ENCODE measurements around the gene DST.

DST gene

DNA sequence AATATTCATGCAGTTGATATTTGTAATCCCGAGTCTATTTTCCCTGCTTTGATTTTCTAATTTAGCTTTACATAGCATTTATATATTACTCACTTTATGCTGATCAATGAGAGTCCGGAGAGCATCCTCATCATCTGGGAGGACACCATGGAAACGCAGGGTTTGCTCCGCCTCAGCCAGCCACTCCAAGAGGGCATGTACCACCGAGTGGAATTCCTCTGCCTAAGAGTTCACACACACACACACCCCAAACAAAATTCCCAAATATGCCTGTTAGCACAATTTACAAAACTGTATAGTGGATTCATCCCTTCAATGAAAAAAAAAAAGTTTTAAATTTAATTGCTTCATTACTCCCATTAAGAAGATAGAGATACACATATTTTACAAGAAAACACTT lies 160.7 kb downstream of the DST start:
- no peak for DNase-seq (ENCODE audit: low read depth)

DNA sequence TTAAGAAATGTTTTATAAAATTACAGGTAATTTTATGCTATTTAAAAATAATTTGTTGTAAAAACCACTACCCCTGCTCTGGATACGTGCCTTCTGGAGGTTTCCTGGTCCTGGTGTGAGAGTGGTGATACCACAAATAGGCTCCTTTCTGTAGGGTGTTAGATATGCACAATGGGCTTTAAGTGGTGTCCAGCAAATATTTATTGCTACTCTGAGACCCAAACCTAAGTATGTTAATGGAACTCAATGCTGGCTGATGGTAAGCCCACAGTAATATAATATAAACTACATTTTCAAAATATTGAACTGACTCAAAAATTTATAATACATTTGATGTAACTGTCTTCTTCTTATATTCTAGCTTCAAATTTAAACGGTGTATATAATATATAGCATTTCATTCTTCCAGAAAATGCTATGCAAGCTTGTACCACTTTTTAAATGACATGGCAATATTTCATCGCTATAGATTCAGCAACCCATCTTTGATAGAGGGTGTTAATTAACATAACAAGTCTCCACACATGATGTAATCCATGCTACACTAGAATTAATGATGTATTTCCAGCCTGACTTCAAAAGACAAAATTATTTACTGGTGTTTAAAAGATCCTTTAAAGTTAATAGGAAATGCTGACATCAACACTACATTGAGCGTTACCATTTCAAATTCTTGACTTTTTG lies 161.9 kb downstream of the DST start:
- no peak for DNase-seq (ENCODE audit: low read depth)

- DNase-seq (ENCODE audit: low read depth): no peak
Observed at GRCh38 chr6:56480246-56480645, 162.4 kb downstream of the DST start.

- no peak for DNase-seq (ENCODE audit: low read depth)
Observed at GRCh38 chr6:56479381-56479780, 163.3 kb downstream of the DST start.

DNA sequence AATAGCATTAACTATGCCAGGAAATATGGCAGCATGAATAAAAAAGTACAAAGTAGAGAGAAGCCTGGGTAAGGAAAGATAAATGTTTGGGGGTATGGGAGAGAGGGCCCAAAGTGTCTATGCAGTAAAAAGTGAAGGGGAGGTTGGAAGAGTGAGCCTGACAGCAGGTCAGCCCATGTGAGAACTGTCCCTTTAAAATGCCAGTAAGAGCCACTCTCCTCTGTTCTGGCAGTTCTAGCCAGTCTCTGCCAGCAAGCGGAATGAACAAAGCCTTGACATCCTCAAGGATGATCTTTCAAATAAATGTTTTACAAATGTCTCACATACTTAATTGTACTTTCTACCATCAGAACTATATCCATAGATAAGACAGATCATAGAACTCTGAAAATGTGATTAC lies 164.5 kb downstream of the DST start:
- DNase-seq (ENCODE audit: low read depth): no peak

GRCh38 chr6:56477241-56477640 lies 165.4 kb downstream of the DST start:
- DNase-seq (ENCODE audit: low read depth): no peak

- peak; percentile 80 for DNase-seq (ENCODE audit: low read depth)
Observed at GRCh38 chr6:56475736-56476457, 166.8 kb downstream of the DST start.

DNA sequence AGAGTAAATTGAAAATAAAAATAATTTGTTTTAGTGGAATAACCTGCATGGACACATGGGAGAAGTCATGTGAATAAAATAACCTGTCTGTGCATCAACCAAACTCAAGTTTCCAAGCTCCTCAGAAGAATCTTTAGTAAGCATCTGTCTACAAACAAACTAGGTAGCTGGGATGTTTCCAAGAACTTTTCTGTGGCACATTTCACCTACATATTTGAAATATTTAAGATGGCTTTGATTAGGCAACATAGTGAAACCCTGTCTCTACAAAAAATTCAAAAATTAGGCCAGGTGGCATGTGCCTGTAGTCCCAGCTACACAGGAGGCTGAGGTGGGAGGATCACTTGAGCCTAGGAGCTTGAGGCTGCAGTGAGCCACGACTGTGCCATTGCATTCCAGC lies 168.2 kb downstream of the DST start:
- DNase-seq (ENCODE audit: low read depth): no peak

DNA sequence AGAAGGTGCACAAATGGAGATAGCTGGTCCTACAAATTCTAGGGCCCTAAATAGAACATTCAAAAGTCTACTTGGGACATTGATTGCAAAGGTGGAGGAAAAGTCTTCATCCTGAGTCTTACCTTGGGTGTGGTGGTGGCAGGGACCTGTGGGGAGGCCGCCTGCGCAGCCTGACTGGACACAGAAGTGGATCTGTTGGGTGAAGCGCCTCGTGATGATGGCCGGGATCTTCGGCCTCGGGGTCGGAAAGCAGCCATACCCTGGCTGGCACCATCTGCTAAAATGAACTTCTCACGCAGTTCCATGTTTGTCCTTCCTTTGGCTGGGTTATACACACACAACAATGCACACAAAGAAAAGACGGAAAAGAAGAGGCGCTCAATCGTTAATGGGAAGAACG lies 179.2 kb downstream of the DST start:
- no peak for DNase-seq (ENCODE audit: low read depth)

DNA sequence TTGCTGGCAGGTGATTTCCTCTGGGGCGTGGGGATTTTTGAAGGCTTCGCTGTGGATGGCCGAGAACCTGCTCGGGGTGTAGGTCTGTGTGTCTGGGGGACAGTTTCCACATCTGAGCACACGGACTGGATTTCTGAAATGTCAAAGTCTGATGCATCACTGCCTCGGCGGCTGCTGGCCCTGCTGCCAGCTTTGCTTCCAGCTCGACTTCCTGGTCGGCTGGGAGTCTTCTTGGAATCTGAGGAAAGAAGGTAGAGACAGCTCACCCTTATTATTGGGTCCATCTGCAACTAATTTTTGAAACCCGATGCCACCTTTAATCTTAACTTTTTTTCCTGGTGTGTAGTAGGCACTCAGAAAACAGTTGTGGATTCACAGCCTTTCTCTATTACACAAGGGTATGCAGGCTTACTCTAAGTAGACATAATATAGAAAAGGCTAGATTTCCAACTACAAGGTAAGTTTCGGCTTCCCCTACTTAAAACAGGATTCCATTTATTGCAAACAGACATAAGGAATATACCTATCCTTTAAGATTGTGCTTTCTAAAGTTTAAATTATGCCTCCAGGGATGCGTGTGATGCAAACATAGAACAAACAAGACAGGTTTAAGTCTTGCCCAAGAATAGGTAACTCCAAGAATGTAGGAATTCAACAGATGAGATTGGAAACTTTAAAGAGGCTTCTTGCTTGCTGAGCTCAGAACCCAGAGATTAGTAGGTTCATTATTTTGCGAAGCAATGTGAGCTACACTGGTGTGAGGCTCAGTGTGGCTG lies 183.5 kb downstream of the DST start:
- no peak for DNase-seq (ENCODE audit: low read depth)

DNA sequence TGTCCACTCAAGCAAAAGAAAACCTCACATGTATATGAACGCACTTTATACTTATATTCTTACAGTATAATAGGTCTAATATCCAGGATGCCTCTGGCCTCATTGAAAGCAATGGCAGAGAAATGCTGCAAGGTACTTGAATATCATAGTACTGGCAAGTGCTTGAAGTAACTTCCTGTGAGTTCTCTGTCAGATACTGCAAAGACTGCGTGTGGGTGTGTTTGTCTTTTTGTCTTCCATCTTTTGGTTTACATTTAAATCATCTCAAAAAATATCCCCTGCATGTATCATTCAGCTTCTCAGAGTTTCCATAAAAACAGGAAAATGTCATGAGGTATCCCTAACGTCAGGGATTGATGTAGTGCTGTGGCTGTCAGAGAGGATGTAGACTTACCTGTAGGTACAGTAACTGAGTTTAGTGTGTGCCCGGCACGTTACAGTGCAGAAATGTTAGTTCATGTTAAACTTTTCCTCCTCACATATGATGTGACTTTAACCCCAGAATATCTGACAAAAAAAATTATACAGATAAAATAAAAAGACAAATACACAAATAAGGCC lies 184.3 kb downstream of the DST start:
- DNase-seq (ENCODE audit: low read depth): no peak

- no peak for DNase-seq (ENCODE audit: low read depth)
Observed at GRCh38 chr6:56456785-56457184, 185.9 kb downstream of the DST start.

- DNase-seq (ENCODE audit: low read depth): peak; percentile 69
Observed at GRCh38 chr6:56450882-56451739, 191.6 kb downstream of the DST start.

DNA sequence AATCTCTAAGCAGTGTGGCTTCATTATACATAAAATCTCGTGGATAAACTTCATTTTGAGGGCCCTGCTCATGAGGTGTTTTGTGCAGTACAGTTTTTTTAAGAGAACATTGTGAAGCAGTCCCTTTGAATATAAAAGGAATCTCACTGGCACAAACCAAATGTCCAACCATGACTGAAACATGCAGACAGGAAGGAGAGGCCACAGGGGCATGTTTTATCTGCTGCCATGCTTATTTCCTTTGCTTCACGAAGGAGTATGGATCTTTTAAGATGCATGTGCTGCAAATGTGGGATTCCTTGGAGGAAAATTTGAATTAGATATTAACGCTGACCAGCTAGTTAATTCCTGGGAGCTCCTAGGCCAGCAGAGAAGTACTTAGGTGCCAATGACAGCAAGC lies 192.3 kb downstream of the DST start:
- no peak for DNase-seq (ENCODE audit: low read depth)

GRCh38 chr6:56448046-56448445 lies 194.6 kb downstream of the DST start:
- no peak for DNase-seq (ENCODE audit: low read depth)

DNA sequence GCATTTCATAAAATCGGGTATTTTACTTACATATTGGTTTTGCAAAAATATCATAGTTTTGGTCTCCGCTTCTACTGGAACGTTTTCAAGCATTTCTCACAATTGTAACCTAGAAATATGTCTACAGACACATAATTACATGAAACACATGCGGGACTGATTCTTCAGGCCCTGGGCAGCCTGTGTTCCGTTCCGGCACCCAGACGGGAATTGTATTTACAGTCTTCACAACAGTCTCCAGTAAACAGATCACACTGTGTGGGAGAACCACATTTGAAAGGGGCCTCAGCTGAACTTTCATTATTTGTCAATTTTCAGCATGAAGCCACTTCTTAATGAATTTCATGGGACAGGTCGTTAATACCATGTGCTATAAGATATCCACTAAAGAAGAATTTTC lies 196.9 kb downstream of the DST start:
- DNase-seq (ENCODE audit: low read depth): no peak

DNA sequence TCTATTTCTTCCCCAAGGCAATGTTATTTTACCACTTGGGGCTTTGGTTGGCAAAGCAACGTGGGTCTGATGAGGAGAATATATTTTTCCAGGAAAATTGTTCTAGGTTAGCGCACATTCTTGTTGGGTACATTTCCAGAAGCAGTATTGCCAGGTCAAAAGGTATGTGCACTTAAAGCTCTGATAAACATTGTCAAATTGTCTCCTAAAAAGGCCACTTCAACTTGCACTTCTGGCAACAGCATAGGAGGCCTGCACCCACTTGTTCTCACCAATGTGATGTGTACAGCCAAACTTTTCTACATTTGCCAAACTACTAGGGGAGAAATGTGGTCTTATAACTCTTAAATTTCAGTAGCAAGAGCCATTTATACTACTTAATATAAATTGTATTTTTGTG lies 197.8 kb downstream of the DST start:
- no peak for DNase-seq (ENCODE audit: low read depth)

GRCh38 chr6:56440551-56440981 lies 202.1 kb downstream of the DST start:
- DNase-seq (ENCODE audit: low read depth): no peak

- peak; percentile 17 for DNase-seq (ENCODE audit: low read depth)
Observed at GRCh38 chr6:56437171-56437900, 205.4 kb downstream of the DST start.

DNA sequence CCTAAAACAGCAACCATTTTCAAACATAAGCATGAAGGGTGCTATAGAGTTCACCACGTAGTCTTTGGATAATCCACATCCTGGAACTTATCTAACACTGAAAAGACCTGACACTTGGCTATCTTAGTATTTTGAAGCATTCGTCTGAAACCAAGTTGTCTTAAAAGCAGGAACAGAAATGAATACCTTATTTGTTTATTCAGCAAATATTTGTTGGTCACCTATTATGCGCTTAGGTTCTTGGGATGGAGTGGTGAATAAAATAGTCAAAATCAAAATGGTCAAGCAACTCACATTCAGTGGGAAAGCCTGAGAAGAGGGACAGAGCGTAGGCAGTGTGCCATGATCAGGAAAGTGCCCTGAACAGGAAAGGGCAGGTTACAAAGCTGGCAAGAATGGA lies 206.9 kb downstream of the DST start:
- no peak for DNase-seq (ENCODE audit: low read depth)

GRCh38 chr6:56435326-56435725 lies 207.4 kb downstream of the DST start:
- DNase-seq (ENCODE audit: low read depth): peak; percentile 12
